K562 (cell line): ENCODE results near the gene KLK15. TPM values are rescaled to one million over a fixed set of nuclear protein-coding genes. Genes with fewer than 3 reads are reported as not detected.
A peak's percentile ranks its signal among the peaks of the same experiment; 100 is the strongest.

Experiments
- ASH1L ChIP-seq: fragments of 450-650 bp; IDR thresholded peaks from 2 replicates; pipeline ENCODE4 v1.6.1; 2018; ENCODE audit warnings: borderline replicate concordance, mild to moderate bottlenecking, low read depth; ENCODE audit not compliant: partially characterized antibody
- CBFA2T3 ChIP-seq: fragments of 450-650 bp; IDR thresholded peaks from 2 replicates; pipeline ENCODE4 v1.6.1; 2017
- FOSL1 ChIP-seq: fragments of 200-800 bp; sonication (Bioruptor generic); conservative IDR thresholded peaks from 2 replicates; pipeline ENCODE4 v1.6.1; 2016; ENCODE audit warnings: missing genetic modification characterization, missing compliant biosample characterization
- NFYB ChIP-seq: IDR thresholded peaks from 2 replicates; pipeline ENCODE4 v1.6.1; 2011; ENCODE audit warnings: mild to moderate bottlenecking, moderate library complexity; ENCODE audit not compliant: insufficient read length; ENCODE audit errors: extremely low read depth
- PHB2 ChIP-seq: fragments of 450-650 bp; IDR thresholded peaks from 2 replicates; pipeline ENCODE4 v1.6.1; 2017; ENCODE audit warnings: low read depth
- PHF8 ChIP-seq: fragments of 200-600 bp; sonication (generic); IDR thresholded peaks from 2 replicates; pipeline ENCODE4 v1.6.1; 2012; ENCODE audit warnings: mixed run types, mild to moderate bottlenecking, inconsistent platforms, low read length, moderate library complexity, borderline replicate concordance
- PTTG1 ChIP-seq: fragments of 450-650 bp; IDR thresholded peaks from 2 replicates; pipeline ENCODE4 v1.6.1; 2016; ENCODE audit warnings: low read depth, mild to moderate bottlenecking, missing genetic modification characterization, missing compliant biosample characterization
- RB1 ChIP-seq: fragments of 450-650 bp; IDR thresholded peaks from 2 replicates; pipeline ENCODE4 v1.6.1; 2017; ENCODE audit warnings: low read depth, mild to moderate bottlenecking
- RNF2 ChIP-seq: sonication (generic); IDR thresholded peaks from 2 replicates; pipeline ENCODE4 v1.6.1; 2016
- SETDB1 ChIP-seq: IDR thresholded peaks from one replicate; pipeline ENCODE4 v1.6.1; 2012; ENCODE audit warnings: low read length, control low read depth, inconsistent platforms
- polyA plus RNA-seq, 8 experiments: library from polyadenylated mRNA; depleted of rRNA in 4 of 8; stranded (reverse) in 5 of 8; unstranded in 3 of 8; fragments of >200 nt; fragmentation: Nextera tagmentation in 2 of 8; fragmentation: Illumina TruSeq in 1 of 8; extraction: Ambion mirVana in 2 of 8; extraction: Trizol in 1 of 8; gene quantifications; 2 replicates each; pipeline versions ENCODE4 v1.2.1 to v1.2.3, GENCODE V29; 2011 to 2014; ENCODE audit warnings: inconsistent platforms in 1 of 8, missing spikeins in 1 of 8
- total RNA-seq, 7 experiments: library from RNA; depleted of rRNA in 6 of 7; stranded (reverse); fragments of >200 nt in 6 of 7; fragmentation: Illumina TruSeq in 2 of 7; extraction: Trizol in 2 of 7; gene quantifications; 2 replicates each; pipeline versions ENCODE4 v1.2.1 to v1.2.3, GENCODE V29; 2011 to 2021; ENCODE audit warnings: low replicate concordance in 1 of 7
- TF ChIP-seq, protein P1 (sequence below): sonication (generic); formaldehyde crosslinking; IDR thresholded peaks from 2 replicates; pipeline ENCODE4 v1.8.0; 2022; ENCODE audit warnings: mild to moderate bottlenecking, missing genetic modification reagents
- TF ChIP-seq, protein P2 (sequence below): sonication (generic); formaldehyde crosslinking; IDR thresholded peaks from 2 replicates; pipeline ENCODE4 v1.9.0; 2022; ENCODE audit warnings: mild to moderate bottlenecking, missing genetic modification reagents
- TF ChIP-seq, protein P3 (sequence below): IDR thresholded peaks from 2 replicates; pipeline ENCODE4 v1.6.1; 2011; ENCODE audit not compliant: insufficient read length; ENCODE audit errors: extremely low read depth
- TF ChIP-seq, protein P4 (sequence below), 3 experiments: IDR thresholded peaks in 2 of 3; conservative IDR thresholded peaks in 1 of 3; 2 replicates each; pipeline ENCODE4 v1.5.1; 2011 to 2012; ENCODE audit warnings: low read length in 3 of 3, mild to moderate bottlenecking in 3 of 3, control low read depth in 2 of 3, improper control_type of control experiment in 1 of 3, inconsistent platforms in 1 of 3, low read depth in 1 of 3, mixed read lengths in 1 of 3, moderate library complexity in 1 of 3; ENCODE audit not compliant: insufficient read depth in 2 of 3
- TF ChIP-seq, protein P5 (sequence below), 3 experiments: fragments of 200-800 bp in 1 of 3; fragments of 250-450 bp in 1 of 3; fragments of 450-650 bp in 1 of 3; sonication (Bioruptor Pico) in 1 of 3; sonication (Bioruptor generic) in 1 of 3; formaldehyde crosslinking in 1 of 3; IDR thresholded peaks; 2 replicates each; pipeline versions ENCODE4 v1.6.1 to v1.8.0; 2016 to 2022; ENCODE audit warnings: mild to moderate bottlenecking in 2 of 3, missing genetic modification characterization in 2 of 3, missing compliant biosample characterization in 1 of 3, moderate library complexity in 1 of 3
- TF ChIP-seq, protein P6 (sequence below), 2 experiments: IDR thresholded peaks; 2 replicates each; pipeline ENCODE4 v1.6.1; 2011; ENCODE audit warnings: borderline replicate concordance in 1 of 2, control low read depth in 1 of 2, low read depth in 1 of 2, low read length in 1 of 2, mild to moderate bottlenecking in 1 of 2, mixed read lengths in 1 of 2, moderate library complexity in 1 of 2; ENCODE audit not compliant: insufficient read depth in 1 of 2, insufficient read length in 1 of 2, poor library complexity in 1 of 2, severe bottlenecking in 1 of 2; ENCODE audit errors: extremely low read depth in 1 of 2

KLK15 gene
- total and polyA plus RNA-seq, 9 of the 15 experiments (the other 6 are each of a cell fraction or from before 2014, with no cell fraction given): not detected

DNA sequence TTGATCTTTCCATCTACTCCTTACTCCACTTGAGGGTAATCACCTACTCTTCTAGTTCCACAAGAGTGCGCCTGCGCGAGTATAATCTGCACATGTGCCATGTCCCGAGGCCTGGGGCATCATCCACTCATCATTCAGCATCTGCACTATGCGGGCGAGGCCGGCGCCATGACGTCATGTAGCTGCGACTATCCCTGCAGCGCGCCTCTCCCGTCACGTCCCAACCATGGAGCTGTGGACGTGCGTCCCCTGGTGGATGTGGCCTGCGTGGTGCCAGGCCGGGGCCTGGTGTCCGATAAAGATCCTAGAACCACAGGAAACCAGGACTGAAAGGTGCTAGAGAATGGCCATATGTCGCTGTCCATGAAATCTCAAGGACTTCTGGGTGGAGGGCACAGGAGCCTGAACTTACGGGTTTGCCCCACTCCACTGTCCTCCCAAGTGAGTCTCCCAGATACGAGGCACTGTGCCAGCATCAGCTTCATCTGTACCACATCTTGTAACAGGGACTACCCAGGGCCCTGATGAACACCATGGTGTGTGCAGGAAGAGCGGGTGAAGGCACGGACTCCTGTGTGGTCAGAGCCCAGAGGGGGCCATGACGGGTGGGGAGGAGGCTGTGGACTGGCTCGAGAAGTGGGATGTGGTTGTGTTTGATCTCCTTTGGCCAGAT is 37.2 kb upstream of the KLK15 start (continued):
- TF ChIP-seq ASH1L (no peak), CBFA2T3 (no peak; the same call in 1 of the 2 replicates), PHB2 (no peak), PHF8 (peak; percentile 33; the same call in 1 of the 2 replicates), NFYB (no peak), RB1 (peak; percentile 93), FOSL1 (tag) (peak; percentile 51; the same call in 1 of the 2 replicates), RNF2 (peak; percentile 59; the same call in 1 of the 2 replicates), SETDB1 (no peak), PTTG1 (tag) (no peak)
- TF ChIP-seq, protein P1, sequence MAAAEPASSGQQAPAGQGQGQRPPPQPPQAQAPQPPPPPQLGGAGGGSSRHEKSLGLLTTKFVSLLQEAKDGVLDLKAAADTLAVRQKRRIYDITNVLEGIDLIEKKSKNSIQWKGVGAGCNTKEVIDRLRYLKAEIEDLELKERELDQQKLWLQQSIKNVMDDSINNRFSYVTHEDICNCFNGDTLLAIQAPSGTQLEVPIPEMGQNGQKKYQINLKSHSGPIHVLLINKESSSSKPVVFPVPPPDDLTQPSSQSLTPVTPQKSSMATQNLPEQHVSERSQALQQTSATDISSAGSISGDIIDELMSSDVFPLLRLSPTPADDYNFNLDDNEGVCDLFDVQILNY (CRISPR knock-in tag): no peak
- TF ChIP-seq, protein P2, sequence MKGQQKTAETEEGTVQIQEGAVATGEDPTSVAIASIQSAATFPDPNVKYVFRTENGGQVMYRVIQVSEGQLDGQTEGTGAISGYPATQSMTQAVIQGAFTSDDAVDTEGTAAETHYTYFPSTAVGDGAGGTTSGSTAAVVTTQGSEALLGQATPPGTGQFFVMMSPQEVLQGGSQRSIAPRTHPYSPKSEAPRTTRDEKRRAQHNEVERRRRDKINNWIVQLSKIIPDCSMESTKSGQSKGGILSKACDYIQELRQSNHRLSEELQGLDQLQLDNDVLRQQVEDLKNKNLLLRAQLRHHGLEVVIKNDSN (CRISPR knock-in tag): peak; percentile 51; the same call in 1 of the 2 replicates
- TF ChIP-seq, protein P3, sequence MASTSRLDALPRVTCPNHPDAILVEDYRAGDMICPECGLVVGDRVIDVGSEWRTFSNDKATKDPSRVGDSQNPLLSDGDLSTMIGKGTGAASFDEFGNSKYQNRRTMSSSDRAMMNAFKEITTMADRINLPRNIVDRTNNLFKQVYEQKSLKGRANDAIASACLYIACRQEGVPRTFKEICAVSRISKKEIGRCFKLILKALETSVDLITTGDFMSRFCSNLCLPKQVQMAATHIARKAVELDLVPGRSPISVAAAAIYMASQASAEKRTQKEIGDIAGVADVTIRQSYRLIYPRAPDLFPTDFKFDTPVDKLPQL: no peak
- TF ChIP-seq, protein P4, sequence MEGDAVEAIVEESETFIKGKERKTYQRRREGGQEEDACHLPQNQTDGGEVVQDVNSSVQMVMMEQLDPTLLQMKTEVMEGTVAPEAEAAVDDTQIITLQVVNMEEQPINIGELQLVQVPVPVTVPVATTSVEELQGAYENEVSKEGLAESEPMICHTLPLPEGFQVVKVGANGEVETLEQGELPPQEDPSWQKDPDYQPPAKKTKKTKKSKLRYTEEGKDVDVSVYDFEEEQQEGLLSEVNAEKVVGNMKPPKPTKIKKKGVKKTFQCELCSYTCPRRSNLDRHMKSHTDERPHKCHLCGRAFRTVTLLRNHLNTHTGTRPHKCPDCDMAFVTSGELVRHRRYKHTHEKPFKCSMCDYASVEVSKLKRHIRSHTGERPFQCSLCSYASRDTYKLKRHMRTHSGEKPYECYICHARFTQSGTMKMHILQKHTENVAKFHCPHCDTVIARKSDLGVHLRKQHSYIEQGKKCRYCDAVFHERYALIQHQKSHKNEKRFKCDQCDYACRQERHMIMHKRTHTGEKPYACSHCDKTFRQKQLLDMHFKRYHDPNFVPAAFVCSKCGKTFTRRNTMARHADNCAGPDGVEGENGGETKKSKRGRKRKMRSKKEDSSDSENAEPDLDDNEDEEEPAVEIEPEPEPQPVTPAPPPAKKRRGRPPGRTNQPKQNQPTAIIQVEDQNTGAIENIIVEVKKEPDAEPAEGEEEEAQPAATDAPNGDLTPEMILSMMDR (IDR thresholded peaks at IDR 0.05 in 2 of 3, conservative IDR thresholded peaks at IDR 0.05 in 1 of 3; ENCODE audit: insufficient read depth in 2 of 3, low read depth in 1 of 3, low read length in 3 of 3): peak; percentile 92 to 98 (median 98)
- TF ChIP-seq, protein P5, sequence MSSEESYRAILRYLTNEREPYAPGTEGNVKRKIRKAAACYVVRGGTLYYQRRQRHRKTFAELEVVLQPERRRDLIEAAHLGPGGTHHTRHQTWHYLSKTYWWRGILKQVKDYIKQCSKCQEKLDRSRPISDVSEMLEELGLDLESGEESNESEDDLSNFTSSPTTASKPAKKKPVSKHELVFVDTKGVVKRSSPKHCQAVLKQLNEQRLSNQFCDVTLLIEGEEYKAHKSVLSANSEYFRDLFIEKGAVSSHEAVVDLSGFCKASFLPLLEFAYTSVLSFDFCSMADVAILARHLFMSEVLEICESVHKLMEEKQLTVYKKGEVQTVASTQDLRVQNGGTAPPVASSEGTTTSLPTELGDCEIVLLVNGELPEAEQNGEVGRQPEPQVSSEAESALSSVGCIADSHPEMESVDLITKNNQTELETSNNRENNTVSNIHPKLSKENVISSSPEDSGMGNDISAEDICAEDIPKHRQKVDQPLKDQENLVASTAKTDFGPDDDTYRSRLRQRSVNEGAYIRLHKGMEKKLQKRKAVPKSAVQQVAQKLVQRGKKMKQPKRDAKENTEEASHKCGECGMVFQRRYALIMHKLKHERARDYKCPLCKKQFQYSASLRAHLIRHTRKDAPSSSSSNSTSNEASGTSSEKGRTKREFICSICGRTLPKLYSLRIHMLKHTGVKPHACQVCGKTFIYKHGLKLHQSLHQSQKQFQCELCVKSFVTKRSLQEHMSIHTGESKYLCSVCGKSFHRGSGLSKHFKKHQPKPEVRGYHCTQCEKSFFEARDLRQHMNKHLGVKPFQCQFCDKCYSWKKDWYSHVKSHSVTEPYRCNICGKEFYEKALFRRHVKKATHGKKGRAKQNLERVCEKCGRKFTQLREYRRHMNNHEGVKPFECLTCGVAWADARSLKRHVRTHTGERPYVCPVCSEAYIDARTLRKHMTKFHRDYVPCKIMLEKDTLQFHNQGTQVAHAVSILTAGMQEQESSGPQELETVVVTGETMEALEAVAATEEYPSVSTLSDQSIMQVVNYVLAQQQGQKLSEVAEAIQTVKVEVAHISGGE (CRISPR knock-in tag; IDR thresholded peaks at IDR 0.05): peak in 1 of 3 experiments; percentile 42; a peak in 1 of 6 replicates
- TF ChIP-seq, protein P6, sequence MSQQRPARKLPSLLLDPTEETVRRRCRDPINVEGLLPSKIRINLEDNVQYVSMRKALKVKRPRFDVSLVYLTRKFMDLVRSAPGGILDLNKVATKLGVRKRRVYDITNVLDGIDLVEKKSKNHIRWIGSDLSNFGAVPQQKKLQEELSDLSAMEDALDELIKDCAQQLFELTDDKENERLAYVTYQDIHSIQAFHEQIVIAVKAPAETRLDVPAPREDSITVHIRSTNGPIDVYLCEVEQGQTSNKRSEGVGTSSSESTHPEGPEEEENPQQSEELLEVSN (IDR thresholded peaks at IDR 0.05; ENCODE audit: borderline replicate concordance in 1 of 2, extremely low read depth in 1 of 2, insufficient read depth in 1 of 2, insufficient read length in 1 of 2, low read depth in 1 of 2, low read length in 1 of 2, poor library complexity in 1 of 2, severe bottlenecking in 1 of 2): peak; percentile 70 to 78
